Activated T-helper 2 cell treated with anti-CD3 and anti-CD28 coated beads, Interferon-gamma antibody, Interleukin-2, Interleukin-4, amounts not matched to agents 10 μg/mL and 5 μg/mL and 100 μg/mL, durations not matched to agents 14 hours and 24 hours and 36 hours (primary cell): ENCODE measurements around the gene TBC1D3D. TPM values are rescaled to one million over a fixed set of nuclear protein-coding genes. Genes with fewer than 3 reads are reported as not detected.
"Not testable (repeated sequence)": the region's sequence is repeated elsewhere in the genome, so short reads cannot be mapped to it uniquely, and the experiment has no call there.

Experiments
- DNase-seq: peaks from one replicate; pipeline ENCODE4 v3.0.0; 2021; ENCODE audit warnings: low spot score
- H3K27ac Mint-ChIP-seq: one replicate; pipeline ENCODE4 v1.8.0; 2021; ENCODE audit warnings: mixed read lengths
- H3K27me3 Mint-ChIP-seq: one replicate; pipeline ENCODE4 v1.8.0; 2021; ENCODE audit warnings: low read depth, mixed read lengths
- H3K36me3 Mint-ChIP-seq: one replicate; pipeline ENCODE4 v1.8.0; 2021; ENCODE audit warnings: low read depth, mixed read lengths
- H3K4me1 Mint-ChIP-seq: one replicate; pipeline ENCODE4 v1.8.0; 2021; ENCODE audit warnings: low read depth, mixed read lengths
- H3K4me3 Mint-ChIP-seq: one replicate; pipeline ENCODE4 v1.8.0; 2021; ENCODE audit warnings: low read depth, mild to moderate bottlenecking, moderate library complexity, mixed read lengths
- H3K9me3 Mint-ChIP-seq: one replicate; pipeline ENCODE4 v1.8.0; 2021; ENCODE audit warnings: mixed read lengths
- intact Hi-C: fragments of 100-400 bp; cut with micrococcal nuclease; formaldehyde crosslinking; loops from one replicate; pipeline ENCODE4 v1.15.1; 2023
- total RNA-seq: library from RNA; stranded (reverse); gene quantifications from 2 replicates; pipeline ENCODE4 v1.2.3, GENCODE V29; 2022

TBC1D3D gene
- total RNA-seq = 1.5 TPM in 1 of 2 replicates, not detected in the other

DNA sequence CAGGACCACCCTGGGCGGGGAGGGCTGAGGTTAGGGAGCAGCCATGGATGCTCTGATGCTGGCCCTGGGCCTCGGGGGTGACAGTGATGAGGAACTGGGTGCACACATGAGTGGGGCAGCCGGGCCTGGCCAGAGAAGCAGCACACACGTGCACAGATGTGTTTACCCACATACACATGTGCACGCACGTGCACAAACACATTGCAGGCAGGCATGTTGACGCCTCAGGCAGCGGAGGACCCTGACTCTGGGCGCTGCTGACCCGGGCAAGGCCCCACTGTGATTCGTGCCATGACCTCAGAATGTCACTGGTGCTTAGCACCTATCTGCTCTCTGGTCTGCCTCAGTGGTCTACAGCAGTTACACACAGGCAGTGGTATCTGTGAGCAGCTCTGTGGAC, at the start of gene TBC1D3D:
TSS of gene TBC1D3D (plus strand) at position 301 of the 400 bp plus-strand sequence. CDS start 1,585 bp downstream, outside the sequence.
- H3K36me3 Mint-ChIP-seq, H3K9me3 Mint-ChIP-seq, H3K27ac Mint-ChIP-seq, DNase-seq, intact Hi-C loops, H3K4me3 Mint-ChIP-seq, H3K27me3 Mint-ChIP-seq, H3K4me1 Mint-ChIP-seq: not testable (repeated sequence)

DNA sequence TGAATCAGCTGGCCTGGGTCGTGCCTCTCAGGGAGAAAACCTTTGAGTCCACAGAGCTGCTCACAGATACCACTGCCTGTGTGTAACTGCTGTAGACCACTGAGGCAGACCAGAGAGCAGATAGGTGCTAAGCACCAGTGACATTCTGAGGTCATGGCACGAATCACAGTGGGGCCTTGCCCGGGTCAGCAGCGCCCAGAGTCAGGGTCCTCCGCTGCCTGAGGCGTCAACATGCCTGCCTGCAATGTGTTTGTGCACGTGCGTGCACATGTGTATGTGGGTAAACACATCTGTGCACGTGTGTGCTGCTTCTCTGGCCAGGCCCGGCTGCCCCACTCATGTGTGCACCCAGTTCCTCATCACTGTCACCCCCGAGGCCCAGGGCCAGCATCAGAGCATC, 14.8 kb upstream of the TBC1D3D start, which contains the start of gene TBC1D3L:
TSS of gene TBC1D3L (minus strand) at position 101 of the 400 bp plus-strand sequence. CDS start 1,540 bp downstream, outside the sequence.
- H3K4me3 Mint-ChIP-seq, H3K36me3 Mint-ChIP-seq, intact Hi-C loops, H3K27me3 Mint-ChIP-seq, H3K4me1 Mint-ChIP-seq, DNase-seq, H3K27ac Mint-ChIP-seq, H3K9me3 Mint-ChIP-seq: not testable (repeated sequence)

Other genes starting within 250 kb of the TBC1D3D start
- not detected in 2 replicates for gene TBC1D3K, start 79.6 kb upstream of the TBC1D3D start, total RNA-seq
- gene TBC1D3L, start 14.9 kb upstream of the TBC1D3D start, total RNA-seq = 18.1 and 22.5 TPM in 2 replicates
- gene TBC1D3C, start 64.7 kb downstream of the TBC1D3D start, total RNA-seq = not detected in 2 replicates
- not detected in 2 replicates for gene TBC1D3E, start 124.0 kb downstream of the TBC1D3D start, total RNA-seq
- not detected in 2 replicates for gene TBC1D3, start 188.6 kb downstream of the TBC1D3D start, total RNA-seq